Fibroblast of mammary gland (primary cell): ENCODE measurements around the gene PLA2G5.

Experiments
- DNase-seq: peaks from one replicate; pipeline ENCODE4 v3.0.0-alpha.2; 2010; ENCODE audit warnings: low read depth
- H3K4me3 ChIP-seq: 2 replicates; pipeline ENCODE4 v1.5.1; 2011; ENCODE audit warnings: low read depth, mild to moderate bottlenecking, low read length, moderate library complexity; ENCODE audit not compliant: control insufficient read depth
- TF ChIP-seq, protein P1 (sequence below): conservative IDR thresholded peaks from 2 replicates; pipeline ENCODE4 v1.5.1; 2011; ENCODE audit warnings: low read depth, low read length, inconsistent platforms; ENCODE audit not compliant: control insufficient read depth, insufficient read depth

PLA2G5 gene

DNA sequence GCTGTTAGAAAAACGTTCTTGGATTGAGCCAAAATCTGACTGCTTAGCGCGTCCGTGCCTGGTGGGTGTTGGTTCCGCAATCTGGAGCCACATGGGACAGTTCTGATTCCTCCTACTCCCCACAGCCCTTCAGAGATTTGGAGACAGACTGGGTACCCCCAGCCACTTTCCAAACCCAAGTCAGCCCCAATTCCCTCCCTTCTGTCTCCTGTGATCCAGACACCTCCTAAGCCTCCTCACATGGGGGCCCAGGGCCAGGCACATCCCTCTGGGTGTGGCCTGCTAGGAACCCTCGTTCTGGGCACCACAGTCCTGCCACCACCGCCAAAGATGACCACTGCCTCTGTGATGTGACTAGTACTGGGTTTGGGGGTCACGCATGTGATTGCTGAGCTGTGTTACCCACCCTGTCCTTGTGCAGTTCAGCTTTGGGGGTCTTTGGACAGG, 4.8 kb downstream of the PLA2G5 start:
- DNase-seq = peak; percentile 79
- no peak overlapping the region for H3K4me3 ChIP-seq
- TF ChIP-seq, protein P1, sequence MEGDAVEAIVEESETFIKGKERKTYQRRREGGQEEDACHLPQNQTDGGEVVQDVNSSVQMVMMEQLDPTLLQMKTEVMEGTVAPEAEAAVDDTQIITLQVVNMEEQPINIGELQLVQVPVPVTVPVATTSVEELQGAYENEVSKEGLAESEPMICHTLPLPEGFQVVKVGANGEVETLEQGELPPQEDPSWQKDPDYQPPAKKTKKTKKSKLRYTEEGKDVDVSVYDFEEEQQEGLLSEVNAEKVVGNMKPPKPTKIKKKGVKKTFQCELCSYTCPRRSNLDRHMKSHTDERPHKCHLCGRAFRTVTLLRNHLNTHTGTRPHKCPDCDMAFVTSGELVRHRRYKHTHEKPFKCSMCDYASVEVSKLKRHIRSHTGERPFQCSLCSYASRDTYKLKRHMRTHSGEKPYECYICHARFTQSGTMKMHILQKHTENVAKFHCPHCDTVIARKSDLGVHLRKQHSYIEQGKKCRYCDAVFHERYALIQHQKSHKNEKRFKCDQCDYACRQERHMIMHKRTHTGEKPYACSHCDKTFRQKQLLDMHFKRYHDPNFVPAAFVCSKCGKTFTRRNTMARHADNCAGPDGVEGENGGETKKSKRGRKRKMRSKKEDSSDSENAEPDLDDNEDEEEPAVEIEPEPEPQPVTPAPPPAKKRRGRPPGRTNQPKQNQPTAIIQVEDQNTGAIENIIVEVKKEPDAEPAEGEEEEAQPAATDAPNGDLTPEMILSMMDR = no peak

- DNase-seq = no peak
- TF ChIP-seq, protein P1 = no peak
- H3K4me3 ChIP-seq = no peak overlapping the region
Measured at GRCh38 chr1:20075345-20075744, 5.4 kb downstream of the PLA2G5 start.

DNA sequence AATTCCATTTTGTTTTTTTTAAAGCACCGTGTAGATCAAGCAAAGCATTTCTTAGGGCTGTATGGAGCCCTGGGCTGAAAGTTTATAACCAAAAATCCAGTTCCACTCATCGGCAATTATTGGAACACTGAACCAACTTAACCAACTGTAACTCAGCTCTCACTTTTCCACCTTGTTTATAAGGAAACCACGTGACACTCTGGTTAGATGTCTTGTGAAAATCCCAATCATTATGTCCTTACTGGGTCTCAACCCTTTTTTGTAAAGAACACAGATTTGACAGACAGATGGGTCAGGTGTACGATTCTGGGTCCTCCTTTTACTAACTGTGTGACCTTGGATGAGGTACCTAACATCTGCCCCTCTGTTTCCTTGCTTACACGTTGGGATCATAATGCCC, 6.2 kb downstream of the PLA2G5 start:
- TF ChIP-seq, protein P1 = no peak
- H3K4me3 ChIP-seq = no peak overlapping the region
- DNase-seq = no peak

DNA sequence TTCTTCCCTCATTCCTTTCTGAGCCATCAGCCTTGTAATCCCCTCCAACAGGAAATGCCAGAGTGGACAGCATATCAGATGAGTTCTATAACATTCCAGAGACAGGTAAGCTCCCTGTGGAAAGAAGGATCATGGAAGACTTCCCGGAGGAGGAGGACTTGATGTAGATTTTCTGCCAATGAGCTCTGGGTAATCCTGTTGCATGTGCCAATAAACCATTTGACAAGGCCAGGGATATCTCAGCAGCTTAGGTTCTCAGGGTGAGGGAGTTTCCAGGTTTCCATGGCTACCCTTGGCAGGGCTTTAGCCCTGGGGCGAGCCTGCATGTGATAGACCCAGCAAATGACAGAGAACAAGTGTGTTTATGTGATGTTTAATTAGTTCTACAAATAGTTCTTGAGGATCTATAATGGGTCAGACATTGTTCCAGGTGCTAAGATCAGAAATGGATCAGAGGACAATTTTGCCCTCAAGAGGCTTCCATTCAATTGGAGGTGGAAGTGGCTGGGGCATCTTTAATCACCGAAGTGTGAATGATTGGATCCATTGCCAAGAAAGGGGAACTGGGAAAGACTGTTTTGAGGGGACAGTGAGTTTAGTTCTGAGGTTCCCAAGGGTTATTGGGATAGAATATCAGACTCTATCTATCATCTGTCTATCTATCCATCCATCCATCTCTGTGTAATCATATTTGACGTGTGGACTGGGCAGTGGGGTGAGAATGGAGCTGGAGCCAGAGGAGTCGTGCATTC, 6.9 kb downstream of the PLA2G5 start:
- H3K4me3 ChIP-seq = no peak overlapping the region
- DNase-seq = no peak
- TF ChIP-seq, protein P1 = no peak

DNA sequence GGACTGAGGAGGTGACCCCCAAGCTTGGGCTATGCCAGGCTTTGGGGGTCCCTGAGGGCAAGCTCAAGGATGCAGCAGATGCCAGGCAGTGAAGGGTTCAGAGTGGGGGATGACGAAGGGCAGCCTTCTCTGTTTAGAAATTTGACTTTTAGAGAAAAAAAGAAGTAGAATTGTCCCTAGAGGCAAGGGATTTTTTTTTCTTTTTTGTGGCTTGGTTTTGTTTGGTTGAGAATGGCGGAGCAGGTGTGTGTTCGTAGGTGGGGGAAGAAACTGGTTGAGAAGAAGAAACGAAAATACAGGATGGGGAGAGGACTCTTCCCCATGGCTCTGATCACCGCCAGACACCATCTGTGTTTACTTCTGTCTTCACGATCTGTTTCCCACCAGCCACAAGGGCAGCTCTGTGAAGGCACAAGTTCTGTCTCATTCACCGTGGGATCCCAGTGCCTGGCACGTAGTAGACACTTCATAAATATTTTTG, 8.2 kb downstream of the PLA2G5 start:
- H3K4me3 ChIP-seq = no peak overlapping the region
- DNase-seq = no peak
- TF ChIP-seq, protein P1 = no peak

DNA sequence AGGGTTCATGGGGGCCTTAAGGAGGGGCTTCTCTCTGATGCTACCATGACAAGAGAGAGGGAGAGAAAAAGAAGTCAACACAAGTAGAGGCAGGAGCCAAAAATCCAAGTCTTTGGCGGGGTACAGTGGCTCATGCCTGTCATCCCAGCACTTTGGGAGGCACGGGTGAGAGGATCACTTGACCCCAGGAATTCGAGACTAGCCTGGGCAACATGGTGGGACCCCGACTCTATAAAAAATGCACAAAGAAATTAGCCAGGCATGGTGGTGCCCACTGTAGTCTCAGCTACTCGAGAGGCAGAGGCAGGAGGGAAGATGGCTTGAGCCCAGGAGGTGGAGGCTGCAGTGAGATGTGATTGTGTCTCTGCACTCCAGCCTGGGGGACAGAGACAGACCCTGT, 8.7 kb downstream of the PLA2G5 start:
- DNase-seq = no peak
- H3K4me3 ChIP-seq = no peak overlapping the region
- TF ChIP-seq, protein P1 = no peak
